K562 (cell line): ENCODE results near the gene ACOT7. TPM values are rescaled to one million over a fixed set of nuclear protein-coding genes. Genes with fewer than 3 reads are reported as not detected.

Source experiments
- ATAC-seq: fragments of 200-7000 bp; cut with Tn5 transposase; 3 replicates; pipeline ENCODE4 v1.9.1; 2020; ENCODE audit warnings: moderate library complexity
- BruUV-seq: library from RNA; stranded (reverse); fragments of 400-500 nt; replicated peaks from 2 replicates; lab custom pipeline; 2021; lab: Mats Ljungman, UMichigan
- CTCF ChIA-PET: fragments of 300-600 bp; formaldehyde crosslinking; extraction: SDS; loops from one replicate; lab custom pipeline; 2021; ENCODE audit warnings: low intra/inter-chr PET ratio; lab: Yijun Ruan, JAX
- POLR2A ChIA-PET: fragments of 300-600, 350-650 bp; sonication (Branson Sonifier 250); formaldehyde crosslinking; extraction: SDS; loops from one replicate; lab custom pipeline; 2021; ENCODE audit warnings: antibody characterized with exemption, inconsistent platforms; lab: Yijun Ruan, JAX
- DNase-seq, 4 experiments: peaks; one replicate each; pipeline versions ENCODE4 v3.0.0 to v3.0.0-alpha.2; 2011 to 2018; ENCODE audit warnings: low spot score in 3 of 4, mixed read lengths in 3 of 4; ENCODE audit errors: extremely low read depth in 1 of 4
- FAIRE-seq: peaks from 2 replicates; lab custom pipeline; 2011; peaks lifted over from hg19 to GRCh38; lab: Jason Lieb, UNC
- H2AFZ ChIP-seq: 2 replicates; pipeline ENCODE4 v1.6.0; 2011; ENCODE audit warnings: low read depth, low read length, control low read depth, inconsistent platforms
- H3K27ac ChIP-seq: fragments of 200-600 bp; 3 replicates; pipeline ENCODE4 v1.8.0; 2011; ENCODE audit warnings: low read depth, mild to moderate bottlenecking, control low read depth, inconsistent platforms, low read length, moderate library complexity, mixed read lengths; ENCODE audit errors: extremely low read depth
- H3K27me3 ChIP-seq, 2 experiments: fragments of 300-600 bp in 1 of 2; 2 replicates in 1 of 2; 3 replicates in 1 of 2; pipeline versions ENCODE4 v1.6.0 to v1.8.0; 2011; ENCODE audit warnings: inconsistent platforms in 2 of 2, low read length in 2 of 2, mild to moderate bottlenecking in 1 of 2, mixed read lengths in 1 of 2, moderate library complexity in 1 of 2; ENCODE audit not compliant: control insufficient read depth in 2 of 2, insufficient read depth in 2 of 2
- H3K36me3 ChIP-seq: fragments of 300-600 bp; 3 replicates; pipeline ENCODE4 v1.8.0; 2011; ENCODE audit warnings: mild to moderate bottlenecking, low read length, inconsistent platforms; ENCODE audit not compliant: control insufficient read depth, insufficient read depth
- H3K4me1 ChIP-seq, 2 experiments: fragments of 200-600 bp in 1 of 2; replicated peaks in 1 of 2; 2 replicates in 1 of 2; 3 replicates in 1 of 2; pipeline versions ENCODE4 v1.5.1 to v1.8.0; 2011; ENCODE audit warnings: inconsistent platforms in 2 of 2, low read length in 2 of 2, mild to moderate bottlenecking in 1 of 2, mixed read lengths in 1 of 2, moderate library complexity in 1 of 2; ENCODE audit not compliant: control insufficient read depth in 2 of 2, insufficient read depth in 2 of 2
- H3K4me2 ChIP-seq: 2 replicates; pipeline ENCODE4 v1.6.1; 2011; ENCODE audit warnings: low read length, control low read depth, inconsistent platforms, mixed read lengths; ENCODE audit not compliant: insufficient read depth
- H3K4me3 ChIP-seq: fragments of 200-600 bp; sonication (generic), shearing (Covaris generic); 2 replicates; pipeline ENCODE4 v1.5.1; 2016; ENCODE audit warnings: control low read depth, inconsistent platforms
- H3K79me2 ChIP-seq: fragments of 200-600 bp; 3 replicates; pipeline ENCODE4 v1.8.0; 2011; ENCODE audit warnings: low read length, inconsistent platforms; ENCODE audit not compliant: control insufficient read depth, insufficient read depth
- H3K9ac ChIP-seq, 2 experiments: 2 replicates each; pipeline versions ENCODE4 v1.6.0 to v1.6.1; 2011; ENCODE audit warnings: low read depth in 2 of 2, low read length in 2 of 2, control low read depth in 1 of 2, inconsistent platforms in 1 of 2, mild to moderate bottlenecking in 1 of 2, mixed read lengths in 1 of 2; ENCODE audit not compliant: insufficient read depth in 1 of 2
- H3K9me1 ChIP-seq: one replicate; pipeline ENCODE4 v1.6.0; 2011; ENCODE audit warnings: inconsistent platforms, mild to moderate bottlenecking, low read length, moderate library complexity; ENCODE audit not compliant: control insufficient read depth, insufficient read depth
- H3K9me3 ChIP-seq: replicated peaks from 2 replicates; pipeline ENCODE4 v1.5.1; 2011; ENCODE audit warnings: low read depth, low read length, inconsistent platforms; ENCODE audit not compliant: control insufficient read depth, insufficient read depth
- H4K20me1 ChIP-seq: replicated peaks from 2 replicates; pipeline ENCODE4 v1.6.1; 2011; ENCODE audit warnings: low read length, inconsistent platforms, mixed read lengths; ENCODE audit not compliant: control insufficient read depth, insufficient read depth
- ARID3B ChIP-seq: fragments of 250-450 bp; sonication (Bioruptor Pico); IDR thresholded peaks from 2 replicates; pipeline ENCODE4 v1.4.0; 2020; ENCODE audit warnings: borderline replicate concordance
- ELK1 ChIP-seq: sonication (generic); formaldehyde crosslinking; IDR thresholded peaks from 2 replicates; pipeline ENCODE4 v1.8.1; 2022; ENCODE audit warnings: missing genetic modification reagents
- HINFP ChIP-seq: fragments of 450-650 bp; conservative IDR thresholded peaks from 2 replicates; pipeline ENCODE4 v1.6.1; 2016; ENCODE audit warnings: missing genetic modification characterization, low read depth, mild to moderate bottlenecking, control low read depth, missing compliant biosample characterization
- KDM5B ChIP-seq: fragments of 200-600 bp; sonication (generic); IDR thresholded peaks from 2 replicates; pipeline ENCODE4 v1.6.1; 2012; ENCODE audit warnings: low read depth, mild to moderate bottlenecking, moderate library complexity, low read length, control low read depth, inconsistent platforms; ENCODE audit not compliant: insufficient replicate concordance
- KLF13 ChIP-seq: fragments of 450-650 bp; IDR thresholded peaks from 2 replicates; pipeline ENCODE4 v1.6.1; 2016; ENCODE audit warnings: missing genetic modification characterization, low read depth, mild to moderate bottlenecking, missing compliant biosample characterization, moderate library complexity, borderline replicate concordance
- TAF7 ChIP-seq: fragments of 450-650 bp; IDR thresholded peaks from 2 replicates; pipeline ENCODE4 v1.6.1; 2016; ENCODE audit warnings: missing genetic modification characterization, missing compliant biosample characterization
- U2AF1 ChIP-seq: fragments of 200-400 bp; formaldehyde crosslinking; optimal IDR thresholded peaks from 2 replicates; pipeline ENCODE3; 2017; ENCODE audit warnings: mild to moderate bottlenecking, low read depth, low read length, moderate library complexity
- WGBS: fragments of 100-300 bp; shearing (Covaris generic); methylation state at CpG from one replicate; pipeline ENCODE4 v1.1.6; 2016; ENCODE audit warnings: low coverage, mixed read lengths; ENCODE audit not compliant: insufficient coverage; ENCODE audit errors: missing lambda C conversion rate; 5-methylcytosine and 5-hydroxymethylcytosine counted together
- in situ Hi-C: fragments of 300-500 bp; cut with MboI; formaldehyde crosslinking; loops from 4 replicates; pipeline ENCODE4 v1.15.0; 2018; ENCODE audit warnings: inconsistent platforms, mixed read lengths
- intact Hi-C: fragments of 100-400 bp; cut with micrococcal nuclease; formaldehyde crosslinking; loops from 2 replicates; pipeline ENCODE4 v1.14.2; 2022
- polyA plus RNA-seq, 8 experiments: library from polyadenylated mRNA; depleted of rRNA in 4 of 8; stranded (reverse) in 5 of 8; unstranded in 3 of 8; fragments of >200 nt; fragmentation: Nextera tagmentation in 2 of 8; fragmentation: Illumina TruSeq in 1 of 8; extraction: Ambion mirVana in 2 of 8; extraction: Trizol in 1 of 8; gene quantifications; 2 replicates each; pipeline versions ENCODE4 v1.2.1 to v1.2.3, GENCODE V29; 2011 to 2014; ENCODE audit warnings: inconsistent platforms in 1 of 8, missing spikeins in 1 of 8
- total RNA-seq, 7 experiments: library from RNA; depleted of rRNA in 6 of 7; stranded (reverse); fragments of >200 nt in 6 of 7; fragmentation: Illumina TruSeq in 2 of 7; extraction: Trizol in 2 of 7; gene quantifications; 2 replicates each; pipeline versions ENCODE4 v1.2.1 to v1.2.3, GENCODE V29; 2011 to 2021; ENCODE audit warnings: low replicate concordance in 1 of 7

ACOT7 gene
- total and polyA plus RNA-seq, 9 of the 15 experiments (the other 6 are each of a cell fraction or from before 2014, with no cell fraction given), result 7.0 to 92.6 (median 37.2) TPM

- POLR2A ChIA-PET, result interaction anchor here (0.7 to 1.6 kb wide), 2 partner anchors 13 to 16 kb away, joined by 3 to 4 read pairs; no protein-coding TSS in a partner anchor
These were observed 125.8 kb downstream of the ACOT7 start for GRCh38 chr1:6267686-6268322.

More at GRCh38 chr1:6267686-6268322, 125.8 kb downstream of the ACOT7 start:
- Histone ChIP-seq H3K36me3 (no peaks in the 10 kb centered on the region; the same call in 1 of the 3 replicates), H3K9ac (no peak overlapping the region), H3K9me1 (no peaks in the 10 kb centered on the region), H2AFZ (no peak overlapping the region), H3K9me3 (no peaks in the 10 kb centered on the region), H3K79me2 (no peaks in the 10 kb centered on the region), H3K27ac (no peak overlapping the region), H4K20me1 (peaks cover 25% of the 10 kb centered on the region), H3K4me2 (no peak overlapping the region), H3K4me1 (peaks cover 0 to 70% of the 10 kb centered on the region in 2 experiments; a peak in 3 of 5 replicates), H3K4me3 (no peak overlapping the region), H3K27me3 (no peaks in the 10 kb centered on the region)
- 39% methylated on average over 12 of the region's 12 CpGs for WGBS
- FAIRE-seq (peak; percentile 70), ATAC-seq (peak; percentile 37), DNase-seq (no peak)
- TF ChIP-seq ARID3B (no peak), KDM5B (no peak), KLF13 (tag) (no peak), ELK1 (CRISPR knock-in tag) (no peak), HINFP (tag) (no peak), U2AF1 (no peak), TAF7 (tag) (no peak)
- intact Hi-C loops (loop anchor here (1.0 kb wide), 1 partner anchor 75 kb away; no protein-coding TSS in a partner anchor), in situ Hi-C loops (loop anchor here (25.0 kb wide), 1 partner anchor 944 kb away; no protein-coding TSS in a partner anchor)
- BruUV-seq, result no TSS peak
- CTCF ChIA-PET, result interaction anchor here (0.6 to 1.8 kb wide), 4 partner anchors 12 to 75 kb away, joined by 3 to 20 read pairs (median 4); no protein-coding TSS in a partner anchor
